Breast epithelium (tissue), 3 donors: Measurements from ENCODE around the gene ADGRV1.

Experiments
- CTCF ChIP-seq, 3 donors: fragments of 450-650 bp; IDR thresholded peaks; one replicate each; pipeline ENCODE4 v1.5.1; 2016 to 2017; ENCODE audit warnings: antibody characterized with exemption in 3 of 3, mild to moderate bottlenecking in 3 of 3, moderate library complexity in 3 of 3
- POLR2A ChIP-seq: fragments of 450-650 bp; IDR thresholded peaks from one replicate; pipeline ENCODE4 v1.6.1; 2016; ENCODE audit warnings: antibody characterized with exemption, mild to moderate bottlenecking, moderate library complexity
- POLR2AphosphoS5 ChIP-seq, 3 donors: sonication (generic); formaldehyde crosslinking; IDR thresholded peaks; one replicate each; pipeline ENCODE4 v1.6.1; 2017; ENCODE audit warnings: antibody characterized with exemption in 3 of 3

- no peak for TF ChIP-seq CTCF (IDR thresholded peaks at IDR 0.05)
- no peak for TF ChIP-seq POLR2A
- TF ChIP-seq POLR2AphosphoS5 (IDR thresholded peaks at IDR 0.05) = no peak
Observed at GRCh38 chr5:91206734-91207133, 648.1 kb downstream of the ADGRV1 start.
